A673 (cell line): ENCODE results near the gene ATG4C.

Source experiments
- EZH2 ChIP-seq: fragments of 200-600 bp; sonication (generic); IDR thresholded peaks from 2 replicates; pipeline ENCODE4 v1.6.1; 2017; ENCODE audit warnings: borderline replicate concordance, low read depth, mild to moderate bottlenecking, mixed read lengths, antibody characterized with exemption, low read length; ENCODE audit not compliant: poor library complexity, severe bottlenecking
- TF ChIP-seq, protein P1 (sequence below): fragments of 300-800, 200-600 bp; sonication (generic); conservative IDR thresholded peaks from 2 replicates; pipeline ENCODE4 v1.5.1; 2017; ENCODE audit warnings: low read depth, mild to moderate bottlenecking, antibody characterized with exemption, low read length, moderate library complexity, mixed read lengths

GRCh38 chr1:62903522-62903921 is 119.6 kb downstream of the ATG4C start:
- TF ChIP-seq, protein P1, sequence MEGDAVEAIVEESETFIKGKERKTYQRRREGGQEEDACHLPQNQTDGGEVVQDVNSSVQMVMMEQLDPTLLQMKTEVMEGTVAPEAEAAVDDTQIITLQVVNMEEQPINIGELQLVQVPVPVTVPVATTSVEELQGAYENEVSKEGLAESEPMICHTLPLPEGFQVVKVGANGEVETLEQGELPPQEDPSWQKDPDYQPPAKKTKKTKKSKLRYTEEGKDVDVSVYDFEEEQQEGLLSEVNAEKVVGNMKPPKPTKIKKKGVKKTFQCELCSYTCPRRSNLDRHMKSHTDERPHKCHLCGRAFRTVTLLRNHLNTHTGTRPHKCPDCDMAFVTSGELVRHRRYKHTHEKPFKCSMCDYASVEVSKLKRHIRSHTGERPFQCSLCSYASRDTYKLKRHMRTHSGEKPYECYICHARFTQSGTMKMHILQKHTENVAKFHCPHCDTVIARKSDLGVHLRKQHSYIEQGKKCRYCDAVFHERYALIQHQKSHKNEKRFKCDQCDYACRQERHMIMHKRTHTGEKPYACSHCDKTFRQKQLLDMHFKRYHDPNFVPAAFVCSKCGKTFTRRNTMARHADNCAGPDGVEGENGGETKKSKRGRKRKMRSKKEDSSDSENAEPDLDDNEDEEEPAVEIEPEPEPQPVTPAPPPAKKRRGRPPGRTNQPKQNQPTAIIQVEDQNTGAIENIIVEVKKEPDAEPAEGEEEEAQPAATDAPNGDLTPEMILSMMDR = no peak
- no peak for TF ChIP-seq EZH2
